D721Med (cell line): ENCODE data around the gene AK5.

Experiments
- DNase-seq: peaks from one replicate; pipeline ENCODE4 v3.0.0; 2011; ENCODE audit warnings: low spot score; ENCODE audit not compliant: insufficient read length
- FAIRE-seq: peaks from 2 replicates; lab custom pipeline; 2011; peaks lifted over from hg19 to GRCh38; lab: Jason Lieb, UNC
- TF ChIP-seq, protein P1 (sequence below): IDR thresholded peaks from 2 replicates; pipeline ENCODE4 v1.5.1; 2012; ENCODE audit warnings: mild to moderate bottlenecking, control low read depth; ENCODE audit not compliant: insufficient read depth; ENCODE audit errors: missing control alignments

Gene AK5

DNA sequence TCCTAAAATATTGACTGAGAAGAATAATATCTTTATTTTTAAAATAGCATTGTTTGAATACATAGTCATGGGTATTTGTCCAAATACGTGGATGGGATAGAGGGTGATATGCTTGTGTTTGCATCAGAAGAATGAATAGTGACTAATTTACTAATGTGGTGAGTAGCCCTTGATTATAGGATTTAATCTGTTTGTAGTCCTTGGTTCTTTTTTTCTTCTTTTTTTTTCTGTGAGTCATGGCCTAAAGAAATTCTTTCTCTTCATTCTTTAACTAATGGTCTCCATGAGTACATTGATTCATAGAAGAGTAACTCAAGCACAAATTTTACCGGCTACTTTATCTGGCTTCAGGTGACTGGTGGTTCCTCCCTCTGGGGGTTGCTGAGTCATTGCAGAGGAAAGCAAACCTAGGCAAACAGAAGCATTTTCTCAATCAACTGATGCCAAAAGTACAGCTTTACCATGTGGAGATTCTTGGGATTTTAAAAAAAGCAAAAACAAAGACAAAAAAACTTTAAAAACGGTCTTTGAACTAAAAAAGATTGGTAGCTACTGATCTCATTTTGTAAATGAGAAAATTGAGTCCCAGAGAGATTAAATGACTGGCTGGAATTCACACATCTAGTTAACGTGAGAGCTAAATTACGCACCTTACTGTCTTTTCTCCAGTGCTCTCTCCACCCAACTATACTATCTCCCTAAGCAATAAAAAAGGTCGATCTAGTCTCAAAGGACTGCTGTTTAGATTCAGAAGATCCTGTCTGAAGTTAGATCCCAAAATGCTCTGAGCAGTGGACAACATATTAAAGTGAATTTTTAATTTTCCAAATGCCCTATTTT lies 40.5 kb downstream of the AK5 start:
- TF ChIP-seq, protein P1, sequence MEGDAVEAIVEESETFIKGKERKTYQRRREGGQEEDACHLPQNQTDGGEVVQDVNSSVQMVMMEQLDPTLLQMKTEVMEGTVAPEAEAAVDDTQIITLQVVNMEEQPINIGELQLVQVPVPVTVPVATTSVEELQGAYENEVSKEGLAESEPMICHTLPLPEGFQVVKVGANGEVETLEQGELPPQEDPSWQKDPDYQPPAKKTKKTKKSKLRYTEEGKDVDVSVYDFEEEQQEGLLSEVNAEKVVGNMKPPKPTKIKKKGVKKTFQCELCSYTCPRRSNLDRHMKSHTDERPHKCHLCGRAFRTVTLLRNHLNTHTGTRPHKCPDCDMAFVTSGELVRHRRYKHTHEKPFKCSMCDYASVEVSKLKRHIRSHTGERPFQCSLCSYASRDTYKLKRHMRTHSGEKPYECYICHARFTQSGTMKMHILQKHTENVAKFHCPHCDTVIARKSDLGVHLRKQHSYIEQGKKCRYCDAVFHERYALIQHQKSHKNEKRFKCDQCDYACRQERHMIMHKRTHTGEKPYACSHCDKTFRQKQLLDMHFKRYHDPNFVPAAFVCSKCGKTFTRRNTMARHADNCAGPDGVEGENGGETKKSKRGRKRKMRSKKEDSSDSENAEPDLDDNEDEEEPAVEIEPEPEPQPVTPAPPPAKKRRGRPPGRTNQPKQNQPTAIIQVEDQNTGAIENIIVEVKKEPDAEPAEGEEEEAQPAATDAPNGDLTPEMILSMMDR = no peak
- FAIRE-seq (no peak), DNase-seq (no peak)

DNA sequence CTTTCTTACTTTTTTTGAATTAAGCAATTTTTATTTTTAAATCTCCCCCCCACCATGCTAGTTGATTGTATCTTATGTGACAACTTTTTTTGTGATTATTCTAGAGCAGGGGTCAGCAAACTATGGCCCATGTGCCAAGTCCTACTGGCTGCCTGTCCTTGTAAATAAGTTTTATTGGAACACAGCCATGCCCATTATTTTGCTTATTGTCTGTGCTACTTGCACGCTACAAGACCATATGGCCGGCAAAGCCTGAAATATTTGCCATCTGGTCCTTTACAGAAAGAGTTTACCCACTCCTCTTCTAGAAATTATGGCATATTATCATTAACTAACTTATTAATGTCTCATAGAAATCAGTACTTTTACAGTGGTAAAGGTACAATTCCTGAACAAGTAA lies 51.7 kb downstream of the AK5 start:
- FAIRE-seq = no peak
- TF ChIP-seq, protein P1 = no peak
- no peak for DNase-seq

DNA sequence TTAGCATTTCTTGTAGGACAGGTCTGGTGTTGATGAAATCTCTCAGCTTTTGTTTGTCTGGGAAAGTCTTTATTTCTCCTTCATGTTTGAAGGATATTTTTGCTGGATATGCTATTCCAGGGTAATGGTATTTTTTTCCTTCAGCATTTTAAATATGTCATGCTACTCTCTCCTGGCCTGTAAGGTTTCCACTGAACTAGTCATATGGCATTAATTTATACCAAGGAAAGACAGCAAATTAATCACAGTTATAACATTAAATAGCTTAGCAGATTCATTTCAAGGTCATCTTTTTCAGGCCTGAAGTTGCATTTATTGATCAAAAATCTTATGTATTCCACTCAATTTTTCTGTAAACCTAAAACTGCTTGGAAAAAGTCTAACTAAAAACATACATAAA lies 54.9 kb downstream of the AK5 start:
- DNase-seq (no peak), FAIRE-seq (no peak)
- TF ChIP-seq, protein P1 = no peak

DNA sequence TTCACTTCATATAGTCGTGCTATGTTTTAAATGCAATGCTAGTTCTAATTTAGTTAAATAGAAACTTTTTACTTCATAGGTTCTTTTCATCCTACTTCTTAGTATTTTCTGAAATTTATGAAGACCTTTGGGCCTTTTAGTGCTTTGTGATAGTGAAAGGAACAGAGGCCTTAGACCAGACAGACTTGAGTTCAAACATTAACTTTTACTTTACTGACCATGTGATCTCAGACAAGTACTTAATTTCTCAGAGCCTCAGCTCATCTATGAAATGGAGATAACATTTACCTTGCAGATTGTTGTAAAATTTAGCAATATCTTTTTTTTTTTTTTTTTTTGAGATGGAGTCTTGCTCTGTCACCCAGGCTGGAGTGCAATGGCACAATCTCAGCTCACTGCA lies 57.5 kb downstream of the AK5 start:
- DNase-seq = no peak
- TF ChIP-seq, protein P1 = no peak
- no peak for FAIRE-seq

DNA sequence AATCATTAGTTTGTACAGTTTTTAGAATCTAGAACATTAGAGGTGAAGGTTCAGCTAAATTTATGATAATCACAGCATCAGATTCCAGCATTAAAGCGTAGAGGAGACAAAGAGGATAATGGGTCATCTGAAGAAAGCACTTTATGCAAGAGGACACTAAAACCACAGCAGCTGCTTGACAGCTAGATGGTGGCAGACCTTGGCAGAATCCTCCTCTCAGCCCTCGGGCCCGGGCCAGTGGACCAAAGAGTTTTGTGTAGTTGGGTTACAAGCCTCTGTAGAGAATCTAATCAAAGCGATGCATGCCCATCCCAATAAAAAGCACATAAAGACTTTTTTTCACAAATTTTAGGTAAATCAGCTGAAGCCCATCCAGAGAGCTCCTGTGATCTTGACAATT lies 59.4 kb downstream of the AK5 start:
- FAIRE-seq (no peak), DNase-seq (no peak)
- TF ChIP-seq, protein P1 = no peak

DNA sequence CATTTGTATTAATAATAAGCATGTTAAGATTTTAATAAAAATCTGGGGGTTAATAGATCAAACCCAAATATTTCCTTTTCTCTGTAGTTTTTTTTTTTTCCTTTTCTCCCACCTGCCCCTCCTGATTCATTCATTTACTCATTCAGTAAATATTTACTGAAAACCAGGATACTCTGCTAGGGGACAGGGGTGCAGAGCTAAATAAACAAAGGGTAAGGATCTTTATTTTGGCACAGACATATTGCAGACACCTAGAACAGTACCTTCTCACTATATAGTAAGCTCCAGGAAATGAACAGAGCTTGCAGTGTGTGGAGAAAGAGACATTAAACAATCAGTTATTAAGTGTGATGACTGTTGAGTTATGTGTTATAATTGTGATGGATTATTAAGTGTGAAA lies 60.9 kb downstream of the AK5 start:
- no peak for FAIRE-seq
- no peak for DNase-seq
- TF ChIP-seq, protein P1 = no peak

DNA sequence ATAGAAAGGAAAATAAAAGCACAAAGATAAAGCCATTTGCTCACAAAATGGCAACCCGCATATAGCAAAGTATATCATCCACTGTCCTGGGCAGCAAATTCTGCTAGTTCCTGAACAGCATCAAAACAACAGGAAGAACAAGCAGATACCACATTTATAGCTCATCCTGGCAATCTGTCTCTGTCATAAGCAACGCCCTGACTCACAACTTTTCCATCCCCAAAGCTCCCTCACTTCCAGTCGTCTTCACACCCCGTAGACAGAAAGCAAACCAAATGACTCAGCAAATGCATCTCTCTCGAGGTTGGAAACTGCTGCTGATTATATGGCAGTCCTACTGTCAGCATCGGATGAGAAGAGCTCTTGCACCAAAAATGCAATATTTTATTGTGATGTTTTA lies 65.8 kb downstream of the AK5 start:
- TF ChIP-seq, protein P1 = no peak
- no peak for DNase-seq
- no peak for FAIRE-seq
